Upper lobe of left lung (tissue), 4 donors: Measurements from ENCODE around the gene MCF2L.
"Not testable (repeated sequence)": the region's sequence is repeated elsewhere in the genome, so short reads cannot be mapped to it uniquely, and the experiment has no call there.

ENCODE experiments used
- EP300 ChIP-seq, 4 donors: sonication (generic); formaldehyde crosslinking; IDR thresholded peaks; one replicate each; pipeline ENCODE4 v1.5.1; 2017; ENCODE audit warnings: antibody characterized with exemption in 4 of 4, control low read depth in 2 of 4
- POLR2A ChIP-seq, 4 donors: fragments of 450-650 bp; IDR thresholded peaks; one replicate each; pipeline ENCODE4 v1.5.1; 2016 to 2017; ENCODE audit warnings: antibody characterized with exemption in 4 of 4, mild to moderate bottlenecking in 2 of 4
- POLR2AphosphoS5 ChIP-seq, 2 donors: sonication (generic); formaldehyde crosslinking; IDR thresholded peaks; one replicate each; pipeline ENCODE4 v1.5.1; 2017; ENCODE audit warnings: antibody characterized with exemption in 2 of 2
- TF ChIP-seq, protein P1 (sequence below), 6 experiments: fragments of 450-650 bp in 4 of 6; fragments of 200-600 bp in 2 of 6; sonication (generic) in 2 of 6; IDR thresholded peaks; one replicate each; pipeline ENCODE4 v1.5.1; 2016 to 2019; ENCODE audit warnings: antibody characterized with exemption in 6 of 6

DNA sequence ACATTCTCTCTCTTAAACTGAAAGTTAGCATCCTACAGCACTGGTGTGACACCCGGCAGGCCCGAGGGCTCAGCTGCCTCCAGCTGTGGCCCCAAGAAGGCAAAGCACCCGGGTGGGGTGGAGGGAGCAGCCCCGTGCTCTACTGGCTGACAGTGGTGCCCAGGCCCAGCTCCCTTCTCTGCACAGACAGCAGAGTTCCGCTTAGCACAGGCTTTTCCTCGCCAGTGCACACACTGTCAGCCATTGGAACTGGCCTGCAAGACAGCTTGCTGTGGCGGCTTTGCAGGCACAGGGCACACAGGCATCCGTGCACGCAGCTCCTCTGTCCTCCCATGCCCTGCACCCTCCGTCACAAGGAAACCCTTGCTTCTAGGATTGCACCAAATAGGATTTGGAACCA lies 133.3 kb downstream of the MCF2L start:
- TF ChIP-seq, protein P1, sequence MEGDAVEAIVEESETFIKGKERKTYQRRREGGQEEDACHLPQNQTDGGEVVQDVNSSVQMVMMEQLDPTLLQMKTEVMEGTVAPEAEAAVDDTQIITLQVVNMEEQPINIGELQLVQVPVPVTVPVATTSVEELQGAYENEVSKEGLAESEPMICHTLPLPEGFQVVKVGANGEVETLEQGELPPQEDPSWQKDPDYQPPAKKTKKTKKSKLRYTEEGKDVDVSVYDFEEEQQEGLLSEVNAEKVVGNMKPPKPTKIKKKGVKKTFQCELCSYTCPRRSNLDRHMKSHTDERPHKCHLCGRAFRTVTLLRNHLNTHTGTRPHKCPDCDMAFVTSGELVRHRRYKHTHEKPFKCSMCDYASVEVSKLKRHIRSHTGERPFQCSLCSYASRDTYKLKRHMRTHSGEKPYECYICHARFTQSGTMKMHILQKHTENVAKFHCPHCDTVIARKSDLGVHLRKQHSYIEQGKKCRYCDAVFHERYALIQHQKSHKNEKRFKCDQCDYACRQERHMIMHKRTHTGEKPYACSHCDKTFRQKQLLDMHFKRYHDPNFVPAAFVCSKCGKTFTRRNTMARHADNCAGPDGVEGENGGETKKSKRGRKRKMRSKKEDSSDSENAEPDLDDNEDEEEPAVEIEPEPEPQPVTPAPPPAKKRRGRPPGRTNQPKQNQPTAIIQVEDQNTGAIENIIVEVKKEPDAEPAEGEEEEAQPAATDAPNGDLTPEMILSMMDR (IDR thresholded peaks at IDR 0.05): not testable (repeated sequence)
- not testable (repeated sequence) for TF ChIP-seq POLR2A, EP300, POLR2AphosphoS5 (IDR thresholded peaks at IDR 0.05)
